PC-3 (cell line): ENCODE results near the gene SYNPO. TPM values are rescaled to one million over a fixed set of nuclear protein-coding genes. Genes with fewer than 3 reads are reported as not detected.

Experiments
- ATAC-seq: fragments of 200-7000 bp; cut with Tn5 transposase; 2 replicates; pipeline ENCODE4 v1.9.1; 2020; ENCODE audit warnings: mild to moderate bottlenecking, moderate library complexity
- BruUV-seq: library from RNA; stranded (reverse); fragments of 400-500 nt; replicated peaks from 2 replicates; lab custom pipeline; 2021; lab: Mats Ljungman, UMichigan
- CTCF ChIA-PET: fragments of 300-600 bp; sonication (Branson Sonifier 250); formaldehyde crosslinking; loops from one replicate; lab custom pipeline; 2022; ENCODE audit warnings: antibody characterized with exemption; lab: Charles Lee
- POLR2A ChIA-PET: fragments of 300-600 bp; sonication (Branson Sonifier 250); formaldehyde crosslinking; loops from one replicate; lab custom pipeline; 2022; ENCODE audit warnings: antibody characterized with exemption; ENCODE audit not compliant: unreplicated experiment; lab: Charles Lee
- DNase-seq: peaks from one replicate; pipeline ENCODE4 v3.0.0-alpha.2; 2015
- H2AFZ ChIP-seq: fragments of 300-600 bp; sonication (generic); 2 replicates; pipeline ENCODE4 v1.6.0; 2016; ENCODE audit warnings: antibody characterized with exemption, low read length
- H3F3A ChIP-seq: fragments of 300-600 bp; sonication (generic); one replicate; pipeline ENCODE4 v1.6.0; 2017; ENCODE audit warnings: antibody characterized with exemption, low read length, control low read depth, mild to moderate bottlenecking; ENCODE audit not compliant: unreplicated experiment
- H3K27ac ChIP-seq: fragments of 300-600 bp; sonication (generic); 2 replicates; pipeline ENCODE4 v1.5.1; 2016; ENCODE audit warnings: mild to moderate bottlenecking, low read length
- H3K27me3 ChIP-seq: fragments of 300-600 bp; sonication (generic); 2 replicates; pipeline ENCODE4 v1.6.1; 2016; ENCODE audit warnings: low read length, mixed read lengths
- H3K36me3 ChIP-seq: fragments of 300-600 bp; sonication (generic); 2 replicates; pipeline ENCODE4 v1.6.1; 2016; ENCODE audit warnings: low read depth, mixed run types, low read length, mixed read lengths
- H3K4me1 ChIP-seq: fragments of 300-600 bp; sonication (generic); 2 replicates; pipeline ENCODE4 v1.5.1; 2016; ENCODE audit warnings: low read length; ENCODE audit not compliant: insufficient read depth
- H3K4me2 ChIP-seq: fragments of 300-600 bp; sonication (generic); 2 replicates; pipeline ENCODE4 v1.6.0; 2016; ENCODE audit warnings: low read length
- H3K4me3 ChIP-seq: fragments of 300-600 bp; sonication (generic); 2 replicates; pipeline ENCODE4 v1.5.1; 2016; ENCODE audit warnings: mild to moderate bottlenecking, low read length, mixed read lengths
- H3K79me2 ChIP-seq: fragments of 300-600 bp; sonication (generic); 2 replicates; pipeline ENCODE4 v1.6.1; 2017; ENCODE audit warnings: low read length, mixed read lengths
- H3K9ac ChIP-seq: fragments of 300-600 bp; sonication (generic); 2 replicates; pipeline ENCODE4 v1.6.0; 2016; ENCODE audit warnings: mild to moderate bottlenecking, low read length
- H3K9me2 ChIP-seq: fragments of 300-600 bp; sonication (generic); replicated peaks from 2 replicates; pipeline ENCODE4 v1.6.1; 2016; ENCODE audit warnings: mixed run types, low read length, mixed read lengths
- H3K9me3 ChIP-seq: fragments of 300-600 bp; sonication (generic); 2 replicates; pipeline ENCODE4 v1.6.1; 2016; ENCODE audit warnings: low read length, mixed read lengths
- H4K20me1 ChIP-seq: fragments of 300-600 bp; sonication (generic); 2 replicates; pipeline ENCODE4 v1.6.1; 2016; ENCODE audit warnings: low read length, mixed read lengths
- EZH2 ChIP-seq: fragments of 300-600 bp; sonication (generic); IDR thresholded peaks from one replicate; pipeline ENCODE4 v1.6.1; 2017; ENCODE audit warnings: antibody characterized with exemption, mild to moderate bottlenecking, low read length; ENCODE audit not compliant: unreplicated experiment
- EZH2phosphoT487 ChIP-seq: fragments of 300-600 bp; sonication (generic); IDR thresholded peaks from 2 replicates; pipeline ENCODE4 v1.6.1; 2018; ENCODE audit warnings: mild to moderate bottlenecking, antibody characterized with exemption, low read length, borderline replicate concordance
- intact Hi-C: fragments of 100-400 bp; cut with micrococcal nuclease; formaldehyde crosslinking; loops from 2 replicates; pipeline ENCODE4 v1.9.0; 2023
- total RNA-seq: library from RNA; depleted of rRNA; stranded (reverse); fragments of >200 nt; gene quantifications from 2 replicates; pipeline ENCODE4 v1.2.3, GENCODE V29; 2014
- TF ChIP-seq, protein P1 (sequence below): fragments of 300-600 bp; sonication (generic); conservative IDR thresholded peaks from 2 replicates; pipeline ENCODE4 v1.5.1; 2017; ENCODE audit warnings: antibody characterized with exemption, low read depth, mild to moderate bottlenecking, low read length

SYNPO gene
- total RNA-seq, 1 experiment from 2014 or later = 5.3 TPM

- no peak for TF ChIP-seq EZH2
- TF ChIP-seq EZH2phosphoT487 = no peak
- TF ChIP-seq, protein P1, sequence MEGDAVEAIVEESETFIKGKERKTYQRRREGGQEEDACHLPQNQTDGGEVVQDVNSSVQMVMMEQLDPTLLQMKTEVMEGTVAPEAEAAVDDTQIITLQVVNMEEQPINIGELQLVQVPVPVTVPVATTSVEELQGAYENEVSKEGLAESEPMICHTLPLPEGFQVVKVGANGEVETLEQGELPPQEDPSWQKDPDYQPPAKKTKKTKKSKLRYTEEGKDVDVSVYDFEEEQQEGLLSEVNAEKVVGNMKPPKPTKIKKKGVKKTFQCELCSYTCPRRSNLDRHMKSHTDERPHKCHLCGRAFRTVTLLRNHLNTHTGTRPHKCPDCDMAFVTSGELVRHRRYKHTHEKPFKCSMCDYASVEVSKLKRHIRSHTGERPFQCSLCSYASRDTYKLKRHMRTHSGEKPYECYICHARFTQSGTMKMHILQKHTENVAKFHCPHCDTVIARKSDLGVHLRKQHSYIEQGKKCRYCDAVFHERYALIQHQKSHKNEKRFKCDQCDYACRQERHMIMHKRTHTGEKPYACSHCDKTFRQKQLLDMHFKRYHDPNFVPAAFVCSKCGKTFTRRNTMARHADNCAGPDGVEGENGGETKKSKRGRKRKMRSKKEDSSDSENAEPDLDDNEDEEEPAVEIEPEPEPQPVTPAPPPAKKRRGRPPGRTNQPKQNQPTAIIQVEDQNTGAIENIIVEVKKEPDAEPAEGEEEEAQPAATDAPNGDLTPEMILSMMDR = no peak
- H3K9me2 ChIP-seq = no peaks in the 10 kb centered on the region
- peaks cover 9% of the 10 kb centered on the region; the same call in 1 of the 2 replicates for H3K36me3 ChIP-seq
- DNase-seq (peak; percentile 51), ATAC-seq (no peak)
- H3F3A ChIP-seq = peaks cover 8% of the 10 kb centered on the region
- no peaks in the 10 kb centered on the region for H3K9me3 ChIP-seq
- H4K20me1 ChIP-seq = no peaks in the 10 kb centered on the region
- no peak overlapping the region for H3K27ac ChIP-seq
- H2AFZ ChIP-seq = no peak overlapping the region
- H3K4me1 ChIP-seq = peaks cover 49% of the 10 kb centered on the region
- intact Hi-C loops = no loop called here
- no peak overlapping the region for H3K9ac ChIP-seq
- ChIA-PET POLR2A (no interaction called here), CTCF (no interaction called here)
- no peaks in the 10 kb centered on the region for H3K27me3 ChIP-seq
- H3K4me2 ChIP-seq = no peak overlapping the region
- no peak overlapping the region for H3K4me3 ChIP-seq
- peaks cover 46% of the 10 kb centered on the region for H3K79me2 ChIP-seq
- BruUV-seq = no TSS peak
Observed at GRCh38 chr5:150645070-150645700, 4.7 kb downstream of the SYNPO start.

DNA sequence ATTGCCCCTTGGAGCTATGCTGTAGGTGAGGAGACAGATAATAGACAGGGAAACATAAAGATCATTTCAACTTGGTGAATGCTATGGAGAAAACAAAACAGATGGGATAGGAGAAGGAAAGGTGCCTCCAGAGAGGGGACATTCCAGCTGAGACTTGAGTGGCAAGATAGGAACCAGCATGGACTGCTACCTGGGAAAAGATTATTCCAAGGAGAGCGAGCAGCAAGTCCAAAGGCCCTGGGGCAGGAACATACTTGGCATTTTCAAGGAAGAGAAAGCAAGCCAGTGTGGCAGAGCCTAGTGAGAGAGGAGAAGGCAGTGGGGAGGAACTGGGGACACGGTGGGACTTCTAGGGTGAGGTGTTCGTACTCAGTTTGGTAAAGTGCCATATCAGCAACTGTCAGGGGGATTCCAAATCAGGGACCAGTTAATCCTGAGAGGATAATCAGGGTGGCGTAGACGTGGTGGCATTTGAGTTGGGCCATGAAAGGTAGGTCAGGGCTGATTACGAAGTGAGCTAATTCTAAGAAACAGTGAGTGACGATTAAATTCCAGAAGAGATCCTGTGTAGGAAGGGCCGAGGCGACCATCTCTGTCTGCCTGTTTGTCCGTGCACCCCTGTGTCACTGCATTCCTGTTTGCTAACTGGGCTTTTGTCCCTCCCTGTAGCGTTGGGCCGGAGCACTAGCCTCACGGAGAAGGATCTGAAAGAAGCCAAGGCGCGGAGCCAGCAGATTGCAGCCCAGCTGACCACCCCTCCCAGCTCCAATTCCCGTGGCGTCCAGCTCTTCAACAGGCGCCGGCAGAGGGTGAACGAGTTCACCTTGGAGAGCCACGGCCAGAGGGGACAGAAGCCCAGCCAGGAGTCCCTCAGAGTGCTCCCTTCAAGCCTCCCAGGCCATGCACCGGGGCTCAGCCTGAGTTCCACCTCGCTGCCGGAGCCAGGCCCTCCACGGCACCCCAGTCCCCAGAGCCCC lies 7.1 kb downstream of the SYNPO start:
- Histone ChIP-seq H3K4me2 (no peak overlapping the region), H3K4me3 (no peak overlapping the region), H3K79me2 (peaks cover 34% of the 10 kb centered on the region), H4K20me1 (no peaks in the 10 kb centered on the region), H2AFZ (no peak overlapping the region), H3K27ac (no peak overlapping the region), H3K9ac (no peak overlapping the region), H3F3A (no peaks in the 10 kb centered on the region), H3K27me3 (no peaks in the 10 kb centered on the region), H3K36me3 (peaks cover 9% of the 10 kb centered on the region; the same call in 1 of the 2 replicates), H3K9me2 (no peaks in the 10 kb centered on the region), H3K9me3 (no peaks in the 10 kb centered on the region), H3K4me1 (peaks cover 27% of the 10 kb centered on the region)
- ATAC-seq = no peak
- BruUV-seq = no TSS peak
- intact Hi-C loops = no loop called here
- POLR2A ChIA-PET = no interaction called here
- DNase-seq = no peak
- no peak for TF ChIP-seq EZH2
- TF ChIP-seq EZH2phosphoT487 = no peak
- TF ChIP-seq, protein P1 = no peak
- CTCF ChIA-PET = no interaction called here
